Activated CD4-positive, alpha-beta T cell treated with anti-CD3 and anti-CD28 coated beads, Interleukin-2, amount 50 U/mL, for 1 hour (primary cell): ENCODE measurements around the gene TMEM217.
"Not testable (repeated sequence)": the region's sequence is repeated elsewhere in the genome, so short reads cannot be mapped to it uniquely, and the experiment has no call there.

Source experiments
- DNase-seq: peaks from one replicate; pipeline ENCODE4 v3.0.0-alpha.2; 2020

TMEM217 gene

DNA sequence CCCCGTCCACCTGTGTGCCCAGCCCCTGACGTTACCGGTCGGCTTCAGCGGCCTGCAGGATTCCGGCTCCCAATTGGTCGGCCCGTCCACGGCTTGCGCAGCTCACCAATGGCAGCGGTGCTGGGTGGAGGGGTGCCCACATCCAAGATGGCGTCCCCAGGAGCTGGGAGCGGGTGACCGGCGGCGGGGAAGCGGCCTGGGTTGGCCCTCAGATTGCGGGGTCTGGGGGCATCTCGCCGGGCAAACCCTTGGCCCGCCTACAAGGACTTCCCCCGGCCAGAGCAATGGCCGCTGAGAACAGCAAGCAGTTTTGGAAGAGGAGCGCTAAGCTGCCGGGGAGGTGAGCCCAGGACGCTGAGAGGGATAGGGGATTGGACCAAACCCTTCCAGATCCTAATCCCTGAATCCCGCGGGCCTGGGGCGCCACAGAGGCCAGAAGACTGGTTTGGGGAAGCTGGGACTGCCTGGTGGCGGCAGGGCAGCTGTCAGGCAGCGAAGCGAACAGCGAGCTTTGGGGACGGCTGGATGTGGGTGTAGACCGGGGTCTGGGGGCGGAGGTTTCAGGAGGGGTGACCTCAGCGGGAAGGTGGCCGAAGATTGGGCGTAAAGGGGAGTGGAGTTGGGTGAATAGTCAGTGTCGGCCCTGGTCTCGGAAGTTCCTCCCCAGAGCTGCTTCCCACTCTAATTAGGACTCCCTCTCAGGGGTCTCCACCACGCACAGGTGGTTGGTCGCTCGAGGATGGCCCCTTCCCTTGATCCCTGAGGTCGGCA lies at the start of gene TMEM217, which contains the start of gene TBC1D22B:
TMEM217 (minus strand) TSS at position 511 of the 771 bp plus-strand sequence. CDS start 39,114 bp downstream, outside the sequence.
TBC1D22B (plus strand) TSS at position 139 of the 771 bp plus-strand sequence; CDS start at position 285, 146 bp downstream.
- DNase-seq, result peak; percentile 95

DNA sequence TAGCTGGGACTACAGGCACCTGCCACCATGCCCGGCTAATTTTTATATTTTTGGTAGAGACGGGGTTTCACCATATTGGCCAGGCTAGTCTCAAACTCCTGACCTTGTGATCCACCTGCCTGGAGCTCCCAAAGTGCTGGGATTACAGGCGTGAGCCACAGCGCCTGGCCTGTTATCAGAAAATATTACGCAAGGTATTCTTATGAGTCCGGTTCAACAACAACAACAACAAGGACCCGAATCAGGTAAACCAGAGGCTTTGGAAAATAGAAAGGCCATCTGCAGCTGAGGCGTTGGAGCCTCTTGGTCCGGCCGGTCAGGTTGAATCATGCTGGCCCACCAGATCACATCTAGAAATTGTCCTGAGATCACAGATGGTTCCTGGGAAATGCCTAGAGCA lies 49.5 kb upstream of the TMEM217 start:
- not testable (repeated sequence) for DNase-seq

DNA sequence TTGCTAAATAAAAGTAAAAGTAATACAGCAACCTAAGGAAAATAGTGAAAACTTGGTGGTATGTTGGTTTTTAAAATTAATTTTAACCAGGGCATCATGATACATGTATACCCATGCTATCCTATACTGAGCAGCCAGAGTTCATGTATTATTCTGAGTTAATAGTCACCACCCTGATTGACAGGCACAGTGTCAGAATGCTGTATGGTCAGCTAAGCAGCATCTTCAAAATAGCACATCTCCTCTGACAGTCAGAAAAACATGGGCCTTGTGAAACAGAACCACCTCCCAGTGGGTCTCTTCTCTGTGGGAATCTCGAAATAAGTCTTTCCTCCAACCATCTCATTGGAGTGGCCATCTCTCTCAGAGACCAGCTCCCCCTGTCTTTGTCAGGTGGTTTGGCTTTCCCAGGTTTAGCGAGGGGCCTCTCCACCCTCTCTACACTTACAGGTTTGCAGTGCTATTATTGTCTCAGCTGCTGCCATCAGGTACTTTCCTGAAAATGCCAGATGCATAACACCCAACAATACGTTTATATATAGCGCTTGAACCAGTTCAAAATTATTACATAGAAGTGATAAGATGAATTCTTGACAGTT lies 48.8 kb upstream of the TMEM217 start:
- no peak for DNase-seq

DNA sequence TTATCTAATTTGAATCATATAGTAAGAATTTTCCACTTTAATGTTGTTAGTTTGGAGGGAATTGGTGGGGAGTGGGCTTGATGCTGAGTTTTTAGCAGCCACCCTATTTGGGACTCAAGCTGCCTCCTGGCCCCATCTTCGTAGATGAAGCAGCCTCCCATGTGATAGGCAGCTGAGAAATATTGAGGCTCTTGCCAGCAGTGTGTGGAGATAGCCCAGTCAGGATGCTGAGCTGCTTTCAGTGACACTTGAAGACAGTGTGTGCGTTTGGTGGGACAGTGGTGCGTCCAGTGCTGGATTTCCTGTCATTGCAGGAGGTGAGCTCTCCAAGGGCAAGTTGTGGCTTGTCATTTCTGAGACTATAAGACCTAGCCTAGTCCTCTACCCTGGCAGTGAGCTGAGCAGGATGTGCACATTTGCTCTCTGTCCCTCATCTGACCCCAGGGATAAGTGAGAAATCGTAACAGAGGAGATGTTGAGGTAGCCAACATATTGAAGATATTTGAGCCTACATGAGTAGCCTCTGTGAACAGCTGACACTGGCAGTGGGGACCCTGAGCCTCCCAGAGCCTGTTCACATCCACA lies 48.0 kb upstream of the TMEM217 start:
- no peak for DNase-seq

DNA sequence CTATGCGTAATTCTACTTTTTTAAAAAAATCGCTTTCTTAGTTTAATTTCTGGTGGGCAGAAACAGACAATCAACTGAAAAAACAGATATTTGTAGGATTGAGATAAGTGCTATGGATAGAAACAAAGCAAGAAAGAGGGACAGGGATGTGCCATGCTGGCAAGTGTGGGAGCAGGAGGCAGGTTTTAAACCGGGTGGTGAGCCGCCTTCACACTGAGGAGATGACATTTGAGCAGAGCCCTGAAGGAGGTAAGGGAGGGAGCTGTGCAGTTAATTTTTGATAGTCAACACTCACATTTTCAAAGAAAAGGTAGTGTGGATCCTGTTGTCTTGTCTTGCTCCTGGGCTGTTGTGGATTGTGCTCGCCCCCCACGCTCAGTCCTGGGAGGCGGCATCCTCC lies 46.8 kb upstream of the TMEM217 start:
- no peak for DNase-seq

DNA sequence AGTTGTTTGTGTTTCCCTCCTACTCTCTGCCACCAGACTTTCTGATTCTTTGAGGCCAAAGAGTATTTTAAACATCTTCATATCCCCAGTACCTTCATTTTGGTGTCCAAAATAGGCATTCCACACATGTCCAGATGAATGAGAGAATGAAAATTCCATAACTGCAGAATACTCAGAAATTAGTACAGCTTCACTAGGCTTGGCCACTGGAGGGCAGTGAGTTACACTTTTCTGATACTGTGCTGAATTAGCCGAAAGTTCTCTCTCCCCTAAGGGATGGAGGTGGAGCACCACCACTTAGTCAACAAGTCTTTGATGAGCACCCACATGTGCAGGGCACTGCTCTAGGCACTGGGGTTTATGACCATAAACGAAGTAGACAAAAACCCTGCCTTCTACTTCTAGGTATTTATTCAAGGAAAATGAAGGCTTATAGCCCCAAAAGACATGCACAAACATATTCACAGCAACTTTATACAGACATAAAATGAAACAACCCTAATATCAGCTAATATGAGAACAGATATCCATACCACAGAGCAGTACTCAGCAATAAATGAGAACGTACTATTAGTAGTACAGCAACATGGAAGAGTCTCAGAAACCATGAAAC lies 46.1 kb upstream of the TMEM217 start:
- DNase-seq, result no peak

DNA sequence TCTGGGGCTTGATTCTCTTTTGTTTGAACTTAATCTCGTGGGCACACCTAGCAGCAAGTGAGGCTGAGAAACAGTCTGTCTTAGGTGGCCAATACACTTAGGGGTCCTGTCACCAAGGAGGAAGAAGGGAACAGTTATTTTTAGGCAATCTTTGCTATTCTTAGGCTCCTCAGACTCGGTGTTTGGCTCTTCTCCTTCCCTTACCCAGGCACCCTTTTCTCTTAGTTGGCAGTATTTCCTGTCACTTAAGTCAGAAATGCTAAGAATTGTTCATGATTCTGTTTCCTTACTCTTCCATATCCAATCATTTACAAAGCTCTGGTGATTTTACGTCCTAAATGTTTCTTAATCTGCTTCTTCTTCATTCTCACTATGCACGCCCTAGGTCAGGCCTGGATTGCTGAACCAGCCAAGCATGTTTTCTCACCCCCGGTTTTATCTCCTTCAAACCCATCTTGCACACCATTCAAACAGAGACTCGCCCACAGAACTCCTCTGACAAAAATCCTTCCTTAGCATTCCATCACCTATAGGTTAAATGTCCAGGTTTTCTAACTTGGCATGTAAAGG lies 45.2 kb upstream of the TMEM217 start:
- no peak for DNase-seq

DNA sequence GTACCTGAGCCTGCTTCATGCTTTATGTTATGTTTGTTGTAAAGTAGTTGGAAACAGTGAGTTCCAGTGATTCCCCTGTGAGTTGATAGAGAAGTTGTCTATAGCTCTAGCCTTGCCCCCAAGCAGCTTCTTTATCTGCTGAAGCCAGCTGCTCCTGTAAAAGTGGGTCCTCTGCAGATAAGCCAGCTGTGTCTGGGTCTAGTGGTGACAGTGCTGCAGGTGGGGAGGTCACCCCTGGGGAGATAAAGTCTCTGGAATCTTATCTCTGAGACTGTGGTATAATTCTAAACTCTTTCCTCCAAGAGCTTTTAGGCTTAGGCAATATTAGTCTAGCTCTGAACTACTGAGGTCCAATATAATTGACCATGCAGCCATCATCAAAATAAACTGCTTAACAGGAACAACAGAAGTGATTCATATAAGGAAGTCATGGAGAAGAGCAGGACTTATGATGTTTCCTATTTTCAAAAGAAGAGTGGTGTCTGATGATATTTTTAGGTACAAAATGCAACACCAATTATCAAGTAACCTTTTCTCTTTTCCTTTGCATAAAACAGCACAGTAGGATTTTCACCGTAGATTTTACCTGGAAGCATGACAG lies 44.2 kb upstream of the TMEM217 start:
- no peak for DNase-seq

DNA sequence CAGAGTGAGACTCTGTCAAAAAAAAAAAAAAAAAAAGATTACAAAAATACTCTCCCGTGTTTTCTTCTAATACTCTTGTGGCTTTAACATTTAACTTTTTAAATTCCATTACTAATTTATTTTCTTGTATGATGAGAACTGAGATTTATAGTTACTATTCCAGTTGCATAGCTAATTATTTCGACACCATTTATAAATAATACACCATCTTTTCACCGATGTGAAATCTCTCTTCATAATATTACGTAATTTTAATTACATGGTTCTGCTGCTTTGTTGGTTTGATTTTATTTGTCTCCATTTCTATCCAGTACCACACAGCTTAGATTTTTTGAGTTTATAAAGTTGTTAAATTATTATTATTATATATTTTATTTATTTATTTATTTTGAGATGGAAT lies 42.0 kb upstream of the TMEM217 start:
- DNase-seq, result no peak

DNA sequence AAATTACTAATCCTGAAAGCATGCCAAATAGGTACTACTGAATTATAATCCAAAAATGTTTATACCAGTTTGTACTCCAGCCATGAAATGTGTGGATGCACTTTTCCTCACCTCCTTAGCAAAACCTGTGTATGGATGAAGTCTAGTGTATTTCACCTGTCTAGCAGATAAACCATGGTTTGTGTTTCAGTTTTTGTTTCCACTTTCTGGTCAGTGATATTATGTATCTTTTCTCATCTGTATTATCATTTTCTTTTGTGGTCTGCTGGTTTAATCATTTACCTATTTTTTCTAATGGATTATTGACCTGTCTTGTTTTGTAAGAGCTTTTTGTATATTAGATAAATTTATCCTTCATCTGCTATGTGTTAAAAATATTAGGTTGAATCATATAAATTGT lies 41.0 kb upstream of the TMEM217 start:
- DNase-seq, result no peak

DNA sequence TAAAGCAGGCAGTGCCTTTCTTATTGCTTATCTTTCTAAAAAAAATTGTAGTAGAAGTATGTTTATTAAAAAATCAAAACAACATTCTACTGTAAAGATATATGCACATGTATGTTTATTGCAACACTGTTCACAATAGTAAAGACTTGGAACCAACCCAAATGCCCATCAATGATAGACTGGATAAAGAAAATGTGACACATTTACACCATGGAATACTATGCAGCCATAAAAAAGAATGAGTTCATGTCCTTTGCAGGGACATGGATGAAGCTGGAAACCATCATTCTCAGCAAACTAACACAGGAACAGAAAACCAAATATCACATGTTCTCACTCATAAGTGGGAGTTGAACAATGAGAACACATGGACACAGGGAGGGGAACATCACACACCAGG lies 39.7 kb upstream of the TMEM217 start:
- DNase-seq, result not testable (repeated sequence)

DNA sequence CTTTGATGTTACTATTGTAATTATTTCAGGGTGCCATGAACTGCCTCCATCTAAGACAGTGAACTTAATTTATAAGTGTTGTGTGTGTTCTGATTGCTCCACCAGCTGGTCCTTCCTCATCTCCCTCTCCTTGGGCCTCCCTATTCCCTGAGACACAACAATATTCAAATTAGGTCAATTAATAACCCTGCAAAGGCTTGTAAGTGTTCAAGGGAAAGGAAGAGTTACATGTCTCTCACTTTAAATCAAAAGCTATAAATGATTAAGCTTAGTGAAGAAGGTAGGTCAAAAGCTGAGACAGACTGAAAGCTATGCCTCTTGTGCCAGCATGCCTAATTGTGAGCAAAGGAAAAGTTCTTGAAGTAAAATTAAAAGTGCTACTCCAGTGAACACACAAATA lies 35.5 kb upstream of the TMEM217 start:
- no peak for DNase-seq

DNA sequence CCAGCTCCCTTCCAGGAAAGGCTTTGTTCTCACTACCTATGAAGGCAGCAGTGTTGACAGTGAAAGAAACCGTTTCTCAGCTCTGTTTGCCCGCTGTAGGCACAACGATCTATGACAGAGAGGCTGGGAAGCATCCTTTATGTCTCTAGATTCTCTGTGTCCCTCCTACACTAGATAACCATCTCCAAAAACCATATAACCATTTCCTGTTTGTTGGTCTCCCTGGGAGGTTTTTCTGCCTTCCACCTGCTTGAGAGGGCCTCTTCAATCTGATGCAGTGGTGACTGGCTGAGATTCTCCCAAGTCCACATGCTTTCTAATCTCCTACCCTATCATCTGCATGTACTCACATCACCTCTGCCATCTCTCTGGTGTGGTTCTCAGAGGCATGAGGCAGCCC lies 32.0 kb upstream of the TMEM217 start:
- peak; percentile 4 for DNase-seq

DNA sequence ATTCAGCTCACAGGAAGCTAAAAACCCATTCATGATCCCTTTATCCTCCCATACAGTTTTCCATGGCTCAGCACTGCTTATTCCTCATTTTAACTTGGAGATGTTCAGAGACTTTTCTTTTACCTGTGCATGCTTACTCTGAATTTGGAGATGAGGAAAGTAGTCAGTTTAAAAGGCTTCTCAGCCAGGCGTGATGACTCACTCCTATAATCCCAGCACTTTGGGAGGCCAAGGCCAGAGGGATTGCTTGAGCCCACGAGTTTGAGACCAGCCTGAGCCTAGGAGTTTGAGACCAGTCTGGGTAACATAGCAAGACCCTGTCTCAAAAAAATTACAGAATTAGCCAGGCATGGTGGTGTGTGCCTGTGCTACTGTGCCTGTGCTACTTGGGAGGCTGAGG lies 30.3 kb upstream of the TMEM217 start:
- DNase-seq, result no peak

DNA sequence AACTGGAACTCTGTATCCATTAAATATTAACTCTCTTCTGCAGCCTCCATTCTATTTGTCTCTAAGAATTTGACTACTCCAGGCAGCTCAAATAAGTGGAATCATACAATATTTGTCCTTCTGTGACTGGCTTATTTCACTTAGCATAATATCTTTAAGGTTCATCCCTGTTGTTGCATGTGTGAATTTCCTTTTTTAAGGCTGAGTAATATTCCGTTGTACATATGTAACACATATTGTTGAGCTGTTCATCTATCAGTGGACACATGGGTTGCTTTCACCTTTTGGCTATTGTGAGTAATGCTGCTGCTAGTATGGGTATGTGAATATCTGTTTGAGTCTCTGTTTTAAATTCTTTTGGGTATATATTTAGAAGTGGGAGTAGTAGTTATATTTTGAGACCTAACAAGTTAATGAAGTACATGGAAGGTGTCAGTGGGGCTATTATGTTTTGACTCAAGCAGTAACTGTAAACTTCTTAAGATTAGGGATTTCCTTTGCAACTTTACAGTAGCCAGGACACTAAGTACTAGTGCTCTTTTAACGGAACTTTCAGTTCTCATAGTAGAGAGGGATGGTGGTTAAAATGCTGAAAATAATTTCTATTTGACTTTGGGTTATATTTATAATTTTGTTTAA lies 29.7 kb upstream of the TMEM217 start:
- DNase-seq, result no peak

DNA sequence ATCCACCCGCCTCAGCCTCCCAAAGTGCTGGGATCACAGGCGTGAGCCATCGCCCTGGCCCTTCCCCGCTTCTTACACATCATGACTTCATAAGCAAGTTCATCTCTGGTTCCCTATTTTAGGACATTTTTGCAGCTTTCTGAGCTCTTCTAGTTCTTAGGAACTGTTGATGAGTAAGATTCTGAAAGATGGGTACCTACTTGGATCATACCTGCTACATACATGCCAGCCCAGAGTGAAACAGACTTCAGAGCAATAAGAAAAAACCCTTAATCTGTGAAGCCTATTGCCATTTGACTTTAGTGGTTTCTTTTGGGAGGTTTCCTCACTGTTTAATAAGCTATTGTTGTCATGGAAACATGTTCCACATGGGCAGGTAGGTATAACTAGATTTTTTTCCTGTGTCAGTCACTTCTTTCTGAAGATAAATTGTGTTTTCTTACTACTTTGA lies 27.9 kb upstream of the TMEM217 start:
- no peak for DNase-seq

DNA sequence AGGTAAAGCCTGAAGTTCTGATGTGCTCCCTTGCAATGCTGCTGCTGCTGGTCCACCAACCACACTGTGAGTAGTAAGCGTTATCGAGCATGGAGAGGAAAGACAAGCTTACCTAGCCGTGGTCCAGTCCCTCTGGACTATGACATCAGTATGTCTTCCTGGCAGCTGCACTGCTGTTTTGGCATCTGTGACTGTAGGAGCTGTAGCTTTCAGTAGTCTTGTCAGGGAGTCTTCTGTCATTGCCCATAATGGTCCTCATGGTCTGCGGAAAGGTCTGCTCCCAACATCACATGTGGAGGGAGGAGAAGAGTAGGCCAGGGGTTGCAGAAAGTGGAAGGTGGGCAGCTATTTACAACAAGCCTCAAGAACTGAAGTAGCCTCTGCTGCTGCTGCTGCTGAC lies 26.8 kb upstream of the TMEM217 start:
- DNase-seq, result no peak

DNA sequence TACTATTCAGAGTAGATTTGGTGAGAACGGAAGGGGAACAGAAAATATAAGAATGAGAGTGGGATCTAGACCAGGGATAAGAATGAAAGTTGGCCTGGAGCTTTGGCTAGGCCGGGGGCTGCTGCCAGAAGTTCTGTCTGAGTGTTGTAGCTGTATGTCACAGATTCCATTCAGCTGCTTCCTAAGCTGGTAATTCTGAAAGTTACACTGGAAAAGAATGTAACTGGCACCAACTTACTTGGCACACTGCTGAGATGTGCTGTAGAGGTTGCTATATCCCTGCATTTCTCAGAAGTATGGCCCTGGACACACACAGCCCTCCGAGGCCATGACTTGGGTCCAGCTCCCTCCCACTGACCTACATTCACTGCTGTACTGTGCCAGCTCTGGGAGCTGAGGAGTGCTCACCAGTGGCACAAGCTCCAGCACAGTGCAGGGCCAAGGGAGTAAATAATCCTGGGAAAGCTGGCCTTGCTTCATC lies 25.8 kb upstream of the TMEM217 start:
- DNase-seq, result no peak

DNA sequence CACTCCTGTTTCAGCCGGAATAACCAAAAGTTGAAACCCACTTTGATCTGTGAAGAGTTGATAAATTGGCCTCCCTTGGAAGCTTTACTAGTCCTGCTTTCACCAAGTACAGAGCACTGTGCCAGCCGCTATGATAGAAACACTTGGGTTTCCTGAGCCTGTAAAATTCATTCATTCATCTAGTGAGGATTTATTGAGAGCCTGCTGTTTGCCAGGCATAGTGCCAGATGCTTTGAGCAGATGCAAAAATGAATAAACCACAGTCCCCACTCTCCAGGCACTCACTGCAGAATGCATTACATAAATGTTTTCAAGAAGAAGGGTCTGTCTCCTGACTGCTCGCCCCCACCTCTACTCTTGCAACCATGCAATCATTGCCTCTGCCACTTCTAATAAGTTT lies 25.3 kb upstream of the TMEM217 start:
- DNase-seq, result no peak

DNA sequence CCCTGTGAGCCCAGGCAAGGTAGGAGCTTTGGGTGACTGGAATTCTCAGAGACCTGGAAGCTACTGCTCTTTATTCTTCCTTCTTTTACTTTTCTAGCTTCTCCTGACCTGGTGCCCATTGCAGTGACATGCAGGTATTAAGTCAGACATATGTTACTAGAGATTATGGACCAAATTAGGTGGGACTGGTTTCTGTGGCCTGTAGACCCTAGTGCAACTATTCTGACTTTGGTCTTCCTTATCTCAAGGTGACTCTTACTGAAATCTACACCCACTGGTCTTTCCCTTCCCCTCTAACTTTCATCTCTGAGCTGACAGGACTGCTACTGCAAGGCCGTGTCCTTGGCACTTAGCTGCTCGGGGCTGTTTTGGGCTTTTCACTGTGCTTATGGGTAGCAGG lies 24.4 kb upstream of the TMEM217 start:
- no peak for DNase-seq

DNA sequence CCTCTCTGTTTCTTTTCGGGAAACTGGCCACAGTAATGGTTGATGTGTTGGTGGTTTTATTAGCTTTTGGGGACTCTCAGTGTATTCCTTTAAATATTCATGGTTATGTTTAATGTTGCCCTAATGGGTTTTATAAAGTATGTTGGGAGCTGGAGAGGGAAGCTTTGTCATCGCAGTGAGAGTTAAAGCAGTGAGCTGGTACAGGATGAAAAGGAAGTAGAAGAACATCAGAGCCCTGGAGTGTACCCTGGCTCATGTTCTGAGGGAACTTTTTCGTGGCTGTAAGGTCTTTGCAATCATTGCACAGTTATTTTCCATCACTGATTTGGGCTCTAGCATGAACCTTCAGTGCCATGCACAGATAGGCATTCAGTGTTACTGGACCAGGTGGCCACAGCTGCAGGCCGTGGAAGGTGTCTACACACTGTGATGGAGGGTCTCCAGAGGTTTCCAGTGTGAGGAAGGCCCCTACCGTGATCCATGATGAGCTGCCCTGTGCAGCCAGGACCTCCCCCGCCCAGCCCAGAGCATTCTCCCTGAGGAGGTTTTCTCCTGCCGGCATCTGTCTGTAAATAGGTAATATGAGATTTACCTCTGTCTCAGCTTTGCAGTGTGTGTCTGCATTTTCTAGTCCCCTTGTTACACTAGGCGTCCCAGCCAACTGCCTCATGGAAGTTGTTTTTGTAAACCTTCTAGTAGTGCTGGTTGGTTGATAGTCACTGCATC lies 22.4 kb upstream of the TMEM217 start:
- no peak for DNase-seq
